Fibroblast of peridontal ligament (primary cell): ENCODE results near the gene RNU6-1.

Experiments used
- DNase-seq: peaks from one replicate; pipeline ENCODE4 v3.0.0-alpha.2; 2010; ENCODE audit errors: extremely low read depth

RNU6-1 gene

GRCh38 chr15:67820992-67821783 is 18.7 kb downstream of the RNU6-1 start:
- DNase-seq: no peak

DNA sequence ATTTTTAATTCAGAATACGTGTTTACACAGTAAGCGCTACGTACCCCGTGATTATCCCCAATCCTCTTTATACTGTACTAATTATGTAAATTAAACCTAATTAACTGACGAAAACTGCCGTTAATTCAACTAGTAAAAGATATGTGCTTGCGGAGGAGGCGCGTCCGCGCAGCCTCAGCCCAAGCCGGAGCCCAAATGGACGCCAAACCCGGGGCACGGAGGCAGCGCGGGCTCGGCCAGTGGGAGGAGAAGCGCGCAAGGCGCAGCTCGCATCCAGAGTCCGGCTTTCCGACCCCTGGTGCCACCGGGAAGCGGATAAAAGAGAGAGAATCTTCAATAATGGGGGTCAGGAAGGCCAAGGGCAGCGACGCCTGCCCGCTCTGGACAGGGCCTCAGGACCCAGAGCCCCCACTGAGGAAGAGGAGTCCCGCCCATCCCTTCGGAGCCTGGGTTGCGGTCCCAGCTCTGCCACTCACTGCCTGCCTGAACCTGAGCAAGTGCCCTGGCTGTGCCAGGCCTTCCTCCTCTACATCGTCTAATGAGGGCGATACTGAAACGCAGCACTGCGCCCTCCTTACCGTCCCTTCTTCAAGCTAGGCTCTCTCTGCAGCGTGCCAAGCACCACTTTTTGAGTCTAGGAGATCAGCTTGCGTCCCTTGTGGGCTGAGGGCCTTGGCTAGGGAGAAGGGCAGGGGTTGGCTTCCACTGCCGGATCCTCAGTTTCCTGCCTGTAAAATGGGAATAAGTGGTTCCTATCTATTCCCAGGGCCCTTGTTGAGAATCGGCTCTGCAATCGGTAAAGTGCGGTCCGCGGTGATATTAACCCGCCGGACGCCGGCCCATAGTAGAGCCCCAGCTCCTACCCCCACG is 19.5 kb downstream of the RNU6-1 start:
- no peak for DNase-seq

- DNase-seq: no peak
Measured at GRCh38 chr15:67819636-67820035, 20.2 kb downstream of the RNU6-1 start.

DNA sequence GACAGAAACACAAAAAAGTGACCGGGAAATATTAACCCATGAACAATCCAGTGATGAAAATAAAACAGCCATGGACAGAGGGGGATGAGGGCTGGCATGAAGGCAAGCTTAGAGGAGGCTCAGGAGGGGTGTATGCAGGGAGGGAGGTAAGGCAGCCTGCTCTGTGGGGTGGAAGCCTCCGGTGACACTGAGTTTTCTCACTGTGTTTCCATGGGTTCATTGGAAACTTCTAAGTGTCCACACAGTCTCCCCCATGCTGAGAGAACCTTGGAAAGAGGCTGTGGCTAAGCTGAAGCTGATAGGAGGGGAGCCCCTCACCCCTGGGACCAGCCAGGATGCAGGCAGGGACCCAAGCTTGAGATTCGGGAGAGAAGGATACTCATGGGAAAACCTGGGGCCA is 21.4 kb downstream of the RNU6-1 start:
- DNase-seq: no peak

GRCh38 chr15:67816668-67817067 is 23.2 kb downstream of the RNU6-1 start:
- no peak for DNase-seq

- DNase-seq: no peak
Measured at GRCh38 chr15:67815036-67815592, 24.7 kb downstream of the RNU6-1 start.

DNA sequence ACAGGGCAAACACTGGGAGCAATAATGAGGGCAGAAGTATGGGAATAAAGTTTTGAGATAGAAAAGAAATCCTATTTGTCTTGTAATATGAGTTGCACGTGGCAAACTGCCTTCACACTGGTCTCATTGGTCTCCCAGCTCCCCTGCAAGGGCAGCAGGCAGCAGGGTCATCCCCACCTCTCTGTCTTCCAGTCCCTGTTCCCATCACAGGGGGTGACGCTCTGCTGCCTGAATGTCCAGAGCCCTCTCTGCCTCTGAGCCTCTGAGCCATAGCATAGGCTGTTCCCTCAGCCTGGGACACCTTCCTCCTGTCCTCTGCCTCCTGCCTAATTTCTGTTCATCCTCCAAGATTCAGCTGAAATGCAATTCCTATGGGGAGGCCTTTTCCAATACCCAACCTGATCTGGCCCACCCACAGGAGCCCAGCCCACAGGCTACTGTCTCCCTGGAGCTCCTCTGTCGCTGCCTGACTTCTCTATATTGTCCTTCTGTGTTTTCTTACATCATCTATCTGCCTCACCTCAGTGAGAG is 26.7 kb downstream of the RNU6-1 start:
- no peak for DNase-seq

DNA sequence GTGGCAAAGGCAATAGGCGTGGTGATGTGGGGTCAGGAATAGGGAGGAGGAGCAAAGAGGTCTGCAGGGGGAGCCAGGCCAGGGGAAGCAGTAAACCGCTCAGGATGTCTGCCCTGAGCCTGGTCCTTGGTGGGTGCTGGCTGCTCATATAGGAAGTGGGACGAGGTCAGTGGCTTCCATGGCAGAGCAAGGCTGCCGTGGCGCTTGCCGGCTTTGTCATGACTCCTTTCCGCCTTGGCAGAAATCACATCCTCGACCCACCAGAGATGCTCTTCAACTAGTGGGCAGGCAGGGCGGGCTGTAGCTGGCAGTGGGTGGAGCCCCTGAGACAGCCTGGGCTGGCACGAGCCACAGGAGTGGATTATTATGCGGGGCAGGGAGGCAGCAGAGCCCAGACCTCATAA is 27.6 kb downstream of the RNU6-1 start:
- no peak for DNase-seq

- no peak for DNase-seq
Measured at GRCh38 chr15:67809866-67810265, 30.0 kb downstream of the RNU6-1 start.

DNA sequence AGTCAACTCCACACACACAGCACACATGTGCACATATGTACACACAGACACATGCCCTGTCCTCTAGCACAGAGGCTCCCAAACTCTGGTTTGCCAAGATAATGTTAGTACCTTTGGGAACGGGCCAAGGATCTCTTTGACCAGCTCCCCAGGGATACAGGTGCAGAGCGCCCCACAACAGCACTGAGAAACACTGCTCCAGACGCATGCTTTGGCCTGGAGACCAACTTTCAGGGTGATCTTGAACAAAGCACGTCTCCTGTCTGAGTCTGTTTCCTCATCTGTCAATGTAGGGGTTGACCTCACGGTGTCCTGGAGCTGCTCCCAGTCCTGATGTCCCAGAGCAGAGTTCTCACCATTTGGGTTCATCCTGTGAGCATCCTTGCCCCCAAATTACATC is 30.4 kb downstream of the RNU6-1 start:
- no peak for DNase-seq

DNA sequence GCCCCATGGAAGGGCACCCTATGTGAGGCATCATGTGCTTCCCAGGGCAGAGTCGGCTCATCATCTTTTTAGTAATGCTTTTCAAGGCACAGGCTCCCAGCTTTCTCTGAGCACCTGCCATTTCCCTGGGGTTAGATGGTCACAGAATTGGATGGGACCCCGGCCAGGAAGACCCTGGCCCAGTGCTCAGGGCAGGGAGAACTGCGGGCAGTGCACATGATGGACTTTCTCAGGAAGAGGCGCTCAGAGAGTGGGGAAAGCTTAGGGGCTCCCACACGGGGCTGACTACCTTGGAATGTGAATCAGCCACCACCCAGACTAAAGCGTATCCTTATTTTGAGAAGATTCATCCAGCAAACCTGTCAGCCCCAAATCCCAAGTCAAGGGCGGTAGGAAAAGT is 31.0 kb downstream of the RNU6-1 start:
- DNase-seq: no peak

DNA sequence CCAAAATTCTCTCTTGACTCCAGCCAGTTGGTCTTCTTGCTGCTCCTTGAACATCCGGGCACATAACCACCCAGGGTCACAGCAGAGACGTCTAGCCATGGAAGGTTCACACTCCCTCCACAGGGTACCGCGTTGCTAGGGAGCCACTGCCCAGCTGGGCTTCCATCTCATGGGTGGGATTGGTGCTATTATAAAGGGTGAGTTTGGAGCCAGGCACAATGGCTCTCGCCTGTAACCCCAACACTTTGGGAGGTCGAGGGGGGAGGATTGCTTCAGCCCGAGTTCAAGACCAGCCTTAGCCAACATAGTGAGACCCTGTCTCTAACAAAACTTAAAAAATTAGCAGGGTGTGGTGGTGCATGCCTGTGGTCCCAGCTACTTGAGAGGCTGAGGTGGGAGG is 32.0 kb downstream of the RNU6-1 start:
- no peak for DNase-seq

DNA sequence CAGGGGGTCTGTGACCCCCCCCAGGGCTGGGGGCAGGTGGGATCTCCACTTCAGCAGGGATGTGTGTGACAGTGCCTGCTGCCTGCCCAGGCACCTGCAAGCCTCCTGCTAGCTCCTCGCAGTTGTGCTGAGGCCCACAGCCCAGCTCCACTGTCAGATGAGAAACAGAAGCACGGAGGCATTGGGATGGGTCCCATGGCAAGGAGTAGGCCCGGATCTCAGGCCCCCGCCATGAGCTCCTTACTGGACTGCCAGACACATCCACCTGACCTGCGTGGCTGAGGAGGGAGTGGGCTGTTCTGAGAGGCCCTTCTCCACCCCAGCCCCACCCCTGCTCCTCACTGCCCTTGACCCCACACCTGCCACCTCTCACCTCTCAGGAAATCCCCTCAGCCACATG is 32.7 kb downstream of the RNU6-1 start:
- no peak for DNase-seq

GRCh38 chr15:67806536-67806935 is 33.3 kb downstream of the RNU6-1 start:
- DNase-seq: no peak

GRCh38 chr15:67805666-67806516 is 34.0 kb downstream of the RNU6-1 start:
- DNase-seq: no peak

GRCh38 chr15:67805008-67805665 is 34.7 kb downstream of the RNU6-1 start:
- no peak for DNase-seq

DNA sequence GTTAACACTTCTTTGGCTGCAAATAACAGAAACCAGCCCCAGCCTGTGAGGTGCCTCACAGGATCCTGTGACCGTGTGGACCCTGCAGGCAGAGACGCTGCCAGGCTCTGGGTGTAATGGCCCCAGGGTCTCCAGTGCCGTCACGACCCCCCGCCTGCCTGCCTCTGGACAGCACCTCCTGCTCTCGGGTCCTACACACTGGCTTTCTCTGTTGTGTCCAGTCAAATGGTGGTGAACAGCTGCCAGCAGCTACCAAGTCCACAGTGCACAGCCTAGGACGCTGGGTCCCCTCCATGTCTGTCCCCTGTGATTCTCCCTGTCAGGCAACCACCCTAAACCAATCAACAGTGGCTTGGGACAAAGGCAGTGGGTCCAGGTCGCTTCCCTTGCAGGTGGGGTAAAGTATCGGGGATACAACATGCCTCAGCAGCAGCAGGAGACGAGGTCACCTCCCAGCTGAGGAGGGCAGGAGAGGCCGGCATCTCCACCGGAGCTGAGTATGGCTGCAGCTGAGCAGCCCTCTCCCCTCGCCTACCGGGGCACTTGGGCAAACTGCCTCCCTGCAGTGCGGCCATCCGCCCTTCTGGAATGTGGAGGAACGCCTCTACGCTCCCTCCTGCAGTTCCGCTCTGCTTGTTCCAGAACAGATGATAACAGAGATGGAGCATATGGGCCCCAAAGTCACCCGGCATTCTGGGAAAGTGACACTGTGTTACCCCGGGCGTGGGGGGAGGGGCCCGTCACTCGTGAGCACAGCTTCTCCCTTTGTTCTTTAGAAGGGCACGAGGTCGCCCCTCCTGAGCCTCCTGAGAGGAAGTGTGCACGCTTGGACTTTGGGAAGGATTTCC is 35.6 kb downstream of the RNU6-1 start:
- no peak for DNase-seq

- no peak for DNase-seq
Measured at GRCh38 chr15:67803299-67803698, 36.5 kb downstream of the RNU6-1 start.

GRCh38 chr15:67801926-67802914 is 37.6 kb downstream of the RNU6-1 start:
- DNase-seq: no peak
